CD4-positive, alpha-beta T cell treated with Interleukin-15 for 4 hours (primary cell): ENCODE results near the gene ALKBH4.
"Not testable (repeated sequence)": the region's sequence is repeated elsewhere in the genome, so short reads cannot be mapped to it uniquely, and the experiment has no call there.

Experiments used
- DNase-seq: peaks from one replicate; pipeline ENCODE4 v3.0.0-alpha.2; 2020; ENCODE audit warnings: low spot score

Gene ALKBH4

DNA sequence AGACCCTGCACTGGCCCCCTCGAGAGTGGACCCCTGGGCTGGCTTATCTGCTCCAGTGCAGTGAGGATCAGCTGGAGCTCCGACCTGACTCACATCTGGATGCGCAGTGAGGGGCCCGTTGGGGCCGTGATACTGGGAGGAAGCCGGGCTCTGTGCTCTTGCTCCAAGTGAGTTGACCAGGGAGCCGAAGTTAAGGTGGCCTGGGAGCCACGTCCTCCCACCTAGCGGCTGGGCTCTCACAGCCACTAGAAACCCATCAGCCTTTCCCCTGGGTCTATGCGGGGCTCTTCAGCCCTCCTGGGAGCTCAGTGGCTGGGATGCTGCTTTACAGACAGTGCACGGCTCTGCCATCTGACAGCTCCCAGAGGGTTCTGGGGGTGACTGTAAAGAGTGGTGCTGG lies 9.1 kb downstream of the ALKBH4 start:
- no peak for DNase-seq

DNA sequence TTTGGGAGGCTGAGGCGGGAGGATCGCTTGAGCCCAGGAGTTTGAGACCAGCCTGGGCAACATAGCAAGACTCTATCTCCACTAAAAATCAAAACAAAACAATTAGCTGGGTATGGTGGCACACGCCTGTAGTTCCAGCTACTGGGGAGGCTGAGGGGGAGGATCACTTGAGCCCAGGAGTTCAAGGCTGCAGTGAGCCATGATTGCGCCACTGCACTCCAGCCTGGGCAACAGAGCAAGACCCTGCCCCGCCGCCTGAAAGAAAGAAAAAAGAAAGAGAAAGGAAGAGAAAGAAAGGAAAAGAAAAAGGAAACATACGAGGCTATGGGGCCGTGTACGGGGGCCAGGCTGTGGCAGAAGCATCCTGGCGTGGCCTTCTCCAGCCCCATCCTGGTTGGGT lies 9.7 kb downstream of the ALKBH4 start:
- DNase-seq, result not testable (repeated sequence)

DNA sequence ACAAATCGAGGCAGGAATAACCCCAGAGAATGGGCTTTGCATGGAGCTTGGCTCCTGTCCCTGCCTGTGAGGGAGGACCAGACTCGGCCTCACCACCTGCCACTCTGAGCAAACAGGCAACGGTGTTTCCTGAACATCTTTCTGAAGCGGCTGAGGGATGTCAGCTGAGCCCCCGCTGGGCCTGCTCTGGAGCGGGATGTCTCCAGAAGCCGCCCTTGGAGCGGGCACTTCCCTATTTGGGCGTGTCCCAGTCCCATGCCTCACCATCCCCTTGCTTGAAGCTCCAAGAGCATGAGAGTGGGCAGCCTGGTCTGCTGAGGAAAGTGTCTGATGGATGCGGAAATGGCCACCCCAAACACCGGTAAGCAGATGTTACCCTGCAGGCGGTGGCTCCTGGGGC lies 10.2 kb downstream of the ALKBH4 start:
- DNase-seq, result no peak

DNA sequence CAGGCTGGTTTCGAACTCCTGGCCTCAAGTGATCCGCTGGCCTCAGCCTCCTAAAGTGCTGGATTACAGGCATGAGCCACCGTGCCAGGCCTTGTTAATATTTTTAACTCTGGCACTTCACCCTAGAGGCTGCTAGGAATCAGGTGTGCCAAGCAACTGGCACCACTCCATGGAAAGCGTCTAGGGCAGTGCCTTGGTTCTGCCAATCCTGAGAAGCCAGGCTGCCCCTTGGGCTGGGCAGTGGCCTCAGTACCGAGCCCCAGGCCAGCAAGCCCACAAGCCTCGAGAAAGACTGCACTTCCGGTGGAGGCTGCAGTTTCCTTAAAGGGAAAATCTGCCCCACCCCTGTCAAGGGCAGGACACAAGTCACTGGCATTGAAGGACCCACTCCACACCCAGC lies 11.3 kb downstream of the ALKBH4 start:
- no peak for DNase-seq

DNA sequence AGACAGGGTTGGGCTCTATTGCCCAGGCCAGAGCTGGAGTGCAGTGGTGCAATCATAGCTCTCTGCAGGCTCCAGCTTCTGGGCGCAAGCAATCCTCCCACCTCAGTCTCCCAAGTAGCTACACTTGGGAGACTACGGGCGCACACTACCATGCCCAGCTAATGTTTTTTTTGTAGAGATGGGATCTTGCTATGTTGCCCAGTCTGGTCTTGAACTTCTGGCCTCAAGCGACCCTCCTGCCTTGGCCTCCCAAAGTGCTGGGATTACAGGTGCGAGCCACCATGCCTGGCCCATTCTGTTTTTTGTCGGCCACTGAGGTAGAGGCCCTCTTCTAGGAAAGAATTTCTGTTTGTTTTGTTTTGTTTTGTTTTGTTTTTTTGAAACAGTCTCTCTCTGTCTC lies 12.2 kb downstream of the ALKBH4 start:
- no peak for DNase-seq

DNA sequence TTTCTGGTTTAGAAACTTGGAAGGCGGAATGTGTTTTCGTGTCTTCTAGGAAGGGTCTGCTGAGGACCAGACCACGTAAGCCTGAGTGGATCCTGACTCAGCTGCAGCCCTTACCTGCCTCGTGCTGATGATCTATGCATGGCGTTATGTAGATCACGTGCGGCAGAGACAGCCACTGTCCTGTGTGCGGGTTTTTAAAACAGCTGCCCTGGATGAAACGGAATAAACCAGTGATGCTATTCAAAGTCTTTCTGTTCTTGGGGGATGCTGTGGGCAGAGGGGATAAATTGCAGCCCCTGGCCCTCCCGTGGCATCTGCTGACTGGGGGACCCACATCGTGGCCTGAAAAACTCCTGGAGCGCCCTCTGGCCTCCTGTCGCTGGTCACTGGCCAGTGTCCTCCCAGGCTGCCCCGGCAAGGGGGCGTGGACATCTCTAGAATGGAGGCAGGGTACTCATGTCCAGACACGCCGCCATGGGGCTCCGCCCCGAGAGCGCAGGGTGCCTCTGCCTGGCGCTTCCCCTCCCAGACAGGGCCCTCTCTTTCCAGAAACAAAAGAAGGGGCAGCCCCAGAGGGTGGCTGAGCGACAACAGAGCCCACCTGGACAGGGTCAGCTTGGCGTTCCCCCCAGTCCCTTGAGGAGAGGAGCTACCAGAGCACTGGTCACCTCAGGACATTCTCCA lies 13.2 kb downstream of the ALKBH4 start:
- DNase-seq, result no peak

DNA sequence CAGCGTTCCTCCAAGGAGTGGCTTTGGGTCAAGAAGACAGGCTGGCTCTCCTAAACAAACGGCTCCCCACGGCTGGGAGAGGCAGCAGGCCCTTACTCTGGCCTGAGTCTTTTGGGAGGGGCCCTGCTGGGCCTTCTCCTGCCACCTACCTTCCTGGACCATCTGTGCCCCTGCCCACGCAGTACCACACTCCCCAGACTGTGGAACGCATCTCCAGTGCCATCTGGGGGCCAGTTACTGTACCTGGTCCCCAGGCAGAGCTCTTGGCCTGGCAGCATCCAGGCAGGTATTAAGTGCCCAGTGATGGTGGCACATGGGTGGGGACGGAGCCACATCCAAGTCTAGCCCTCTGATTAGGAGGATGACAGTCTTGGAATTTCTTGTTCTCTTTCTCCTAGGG lies 14.4 kb downstream of the ALKBH4 start:
- peak; percentile 53 for DNase-seq

DNA sequence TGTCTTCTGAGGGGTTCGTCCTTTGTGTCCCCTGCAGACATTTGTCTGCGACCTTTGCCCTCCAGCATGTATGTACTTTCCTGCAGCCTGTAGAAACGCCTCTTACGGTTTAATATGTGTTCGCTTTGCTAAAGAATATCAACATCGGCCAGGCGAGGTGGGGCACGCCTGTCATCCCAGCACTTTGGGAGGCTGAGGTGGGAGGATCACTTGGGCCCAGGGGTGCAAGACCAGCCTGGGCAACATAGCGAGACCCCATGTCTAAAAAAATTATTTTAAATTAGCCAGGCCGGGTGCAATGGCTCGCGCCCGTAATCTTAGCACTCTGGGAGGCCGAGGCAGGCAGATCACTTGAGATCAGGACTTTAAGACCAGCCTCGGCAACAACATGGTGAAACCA lies 15.5 kb downstream of the ALKBH4 start:
- DNase-seq, result no peak

DNA sequence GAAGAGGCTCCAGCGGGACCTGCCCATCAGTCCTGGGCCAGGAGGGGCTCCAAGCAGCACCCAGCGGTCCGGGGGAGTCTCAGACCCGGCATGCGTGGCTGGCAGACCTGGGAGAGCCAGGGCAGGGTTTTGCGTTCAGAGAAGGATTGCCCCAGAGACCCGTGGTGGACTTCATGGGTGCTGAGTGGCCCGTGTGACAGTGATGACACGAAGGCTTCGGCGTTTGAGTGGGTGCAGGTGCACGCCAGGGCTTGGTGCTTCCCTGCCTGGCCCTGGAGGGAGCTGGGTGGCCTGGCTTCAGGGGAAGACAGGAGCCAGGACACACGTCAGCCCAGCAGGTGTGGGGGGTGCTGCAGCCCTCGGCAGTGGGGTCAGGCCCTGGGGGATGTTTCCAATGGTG lies 17.4 kb downstream of the ALKBH4 start:
- DNase-seq, result no peak

DNA sequence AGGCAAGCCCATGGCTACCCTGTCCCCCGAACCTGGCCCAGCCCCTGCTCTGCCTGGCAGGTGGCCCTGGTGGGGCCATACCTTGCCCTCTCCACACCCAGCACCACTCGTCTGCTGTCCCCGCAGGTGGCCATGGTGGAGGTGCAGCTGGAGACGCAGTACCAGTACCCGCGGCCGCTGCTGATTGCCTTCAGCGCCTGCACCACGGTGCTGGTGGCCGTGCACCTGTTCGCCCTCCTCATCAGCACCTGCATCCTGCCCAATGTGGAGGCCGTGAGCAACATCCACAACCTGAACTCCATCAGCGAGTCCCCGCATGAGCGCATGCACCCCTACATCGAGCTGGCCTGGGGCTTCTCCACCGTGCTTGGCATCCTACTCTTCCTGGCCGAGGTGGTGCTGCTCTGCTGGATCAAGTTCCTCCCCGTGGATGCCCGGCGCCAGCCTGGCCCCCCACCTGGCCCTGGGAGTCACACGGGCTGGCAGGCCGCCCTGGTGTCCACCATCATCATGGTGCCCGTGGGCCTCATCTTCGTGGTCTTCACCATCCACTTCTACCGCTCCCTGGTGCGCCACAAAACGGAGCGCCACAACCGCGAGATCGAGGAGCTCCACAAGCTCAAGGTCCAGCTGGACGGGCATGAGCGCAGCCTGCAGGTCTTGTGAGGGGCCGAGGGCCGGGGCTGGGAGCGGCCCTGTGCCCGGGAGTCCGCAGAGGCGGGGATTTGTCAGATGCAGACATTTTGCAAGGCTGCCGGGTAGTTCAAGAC lies 18.1 kb downstream of the ALKBH4 start:
- DNase-seq, result no peak

DNA sequence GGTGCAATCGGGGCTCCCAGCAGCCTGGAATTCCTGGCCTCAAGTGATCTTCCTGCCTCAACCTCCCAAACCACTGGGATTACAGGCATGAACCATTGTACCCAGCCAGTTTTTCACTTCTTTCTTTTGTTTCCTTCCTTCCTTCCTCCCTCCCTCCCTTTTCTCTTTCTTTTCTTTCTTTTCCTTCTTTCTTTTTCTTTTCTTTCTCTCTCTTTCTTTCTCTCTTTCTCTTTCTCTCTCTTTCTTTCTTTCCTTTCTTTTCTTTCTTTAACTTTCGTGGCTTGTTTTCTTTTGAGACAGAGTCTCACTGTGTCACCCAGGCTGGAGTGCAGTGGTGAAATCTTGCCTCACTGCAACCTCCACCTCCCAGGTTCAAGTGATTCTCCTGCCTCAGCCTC lies 19.0 kb downstream of the ALKBH4 start:
- no peak for DNase-seq

DNA sequence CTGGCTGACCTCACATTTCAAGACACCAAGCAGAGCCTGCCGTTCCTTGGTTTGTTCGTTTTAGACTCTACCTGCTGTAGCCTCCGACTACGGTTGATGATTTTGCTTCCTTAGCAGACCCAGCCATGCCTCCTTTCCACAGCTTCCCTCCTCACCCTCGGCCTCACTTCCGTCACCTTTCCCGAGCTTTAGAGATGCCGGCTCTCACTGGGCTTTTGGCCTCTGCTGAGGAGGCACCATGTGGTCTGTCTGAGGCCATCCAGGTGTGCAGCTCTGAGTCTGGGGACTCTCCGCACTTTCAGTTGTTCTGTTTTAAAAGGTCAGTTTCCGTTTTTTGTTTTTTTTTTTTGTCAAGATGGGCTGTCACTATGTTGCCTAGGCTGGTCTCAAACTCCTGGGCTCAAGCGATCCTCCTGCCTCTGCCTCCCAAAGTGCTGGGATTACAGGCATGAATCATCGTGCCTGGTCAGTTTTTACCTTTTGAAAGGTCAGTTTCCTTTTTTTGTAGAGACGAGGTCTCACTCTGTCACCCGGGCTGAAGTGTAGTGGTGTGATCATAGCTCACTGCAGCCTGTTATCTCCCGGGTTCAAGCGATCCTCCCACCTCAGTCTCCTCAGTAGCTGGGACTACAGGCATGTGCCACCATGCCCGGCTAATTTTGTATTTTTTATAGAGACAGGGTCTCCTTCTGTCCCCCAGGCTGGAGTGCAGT lies 19.5 kb downstream of the ALKBH4 start:
- no peak for DNase-seq

DNA sequence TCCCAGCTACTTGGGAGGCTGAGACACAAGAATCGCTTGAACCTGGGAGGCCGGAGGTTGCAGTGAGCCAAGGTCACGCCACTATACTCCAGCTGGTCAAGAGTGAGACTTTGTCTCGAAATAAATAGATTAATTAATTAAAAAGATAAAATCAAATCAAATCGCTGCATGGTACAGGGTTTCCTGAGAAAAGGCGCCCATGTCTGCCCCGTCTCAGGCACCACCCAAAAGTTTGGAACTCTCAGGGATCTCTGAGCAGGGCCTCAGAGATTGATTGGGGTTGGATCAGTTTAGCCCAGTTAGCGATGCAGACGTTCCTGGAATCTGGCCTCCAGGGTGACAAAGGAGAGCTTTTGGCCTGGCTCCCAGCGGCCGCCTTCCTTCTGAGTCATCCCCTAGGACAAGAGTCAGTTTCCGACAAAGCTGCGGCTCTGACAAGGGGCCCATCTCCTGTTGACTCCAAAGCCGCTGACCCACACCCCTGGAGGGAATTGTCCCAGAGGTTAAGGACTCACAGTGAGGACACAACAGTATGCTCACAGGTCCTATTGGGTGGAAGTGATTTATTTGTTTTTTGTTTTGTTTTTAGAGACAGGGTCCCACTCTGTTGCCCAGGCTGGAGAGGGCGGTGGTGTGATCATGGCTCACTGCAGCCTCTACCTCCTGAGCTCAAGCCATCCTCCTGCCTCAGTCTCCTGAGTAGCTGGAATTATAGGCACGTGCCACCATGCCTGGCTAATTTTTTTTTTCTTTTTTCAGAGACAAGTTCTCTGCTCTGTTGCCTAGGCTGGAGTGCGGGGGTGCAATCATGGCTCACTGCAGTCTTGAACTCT lies 24.5 kb downstream of the ALKBH4 start:
- no peak for DNase-seq

DNA sequence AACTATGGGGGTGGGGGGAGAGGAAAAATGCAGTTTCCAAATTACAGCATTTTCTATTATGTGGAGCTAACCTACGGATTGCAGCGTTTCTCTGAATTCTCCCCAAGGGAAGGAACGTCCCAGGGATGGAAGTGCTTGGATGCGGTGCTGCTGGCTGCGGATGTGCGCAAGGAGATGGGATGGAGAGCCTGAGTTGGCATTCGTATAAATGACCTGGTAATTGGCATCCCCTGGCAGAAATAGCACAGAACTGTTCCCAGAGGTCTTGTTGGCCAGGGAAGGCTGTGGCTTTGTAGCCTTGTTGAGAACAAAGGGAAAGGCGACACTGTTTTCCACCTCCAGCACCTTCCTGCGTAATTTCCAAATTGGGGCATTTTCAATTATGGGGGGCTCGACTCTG lies 28.5 kb downstream of the ALKBH4 start:
- no peak for DNase-seq

DNA sequence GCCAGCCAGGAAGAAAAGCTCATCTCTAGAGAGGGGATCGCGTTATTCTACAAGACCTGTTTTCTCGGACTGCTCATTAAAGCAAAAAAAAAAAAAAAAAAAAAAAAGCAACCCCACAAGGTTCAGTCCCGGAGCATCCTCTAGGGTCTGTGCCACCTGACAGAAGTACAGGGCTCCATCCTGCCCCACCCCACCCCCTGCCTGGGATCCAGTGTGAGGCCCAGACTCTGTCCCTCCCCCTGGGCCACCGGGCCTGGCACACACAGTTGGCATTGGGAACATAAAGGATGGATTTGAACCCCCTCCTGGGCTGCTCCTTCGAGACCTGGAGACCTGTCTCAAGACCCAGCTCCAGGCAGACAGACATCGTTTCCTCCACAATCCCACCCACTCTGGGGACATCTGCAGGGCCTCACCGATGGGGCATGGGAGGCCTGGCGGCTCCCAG lies 30.6 kb downstream of the ALKBH4 start:
- peak; percentile 18 for DNase-seq

DNA sequence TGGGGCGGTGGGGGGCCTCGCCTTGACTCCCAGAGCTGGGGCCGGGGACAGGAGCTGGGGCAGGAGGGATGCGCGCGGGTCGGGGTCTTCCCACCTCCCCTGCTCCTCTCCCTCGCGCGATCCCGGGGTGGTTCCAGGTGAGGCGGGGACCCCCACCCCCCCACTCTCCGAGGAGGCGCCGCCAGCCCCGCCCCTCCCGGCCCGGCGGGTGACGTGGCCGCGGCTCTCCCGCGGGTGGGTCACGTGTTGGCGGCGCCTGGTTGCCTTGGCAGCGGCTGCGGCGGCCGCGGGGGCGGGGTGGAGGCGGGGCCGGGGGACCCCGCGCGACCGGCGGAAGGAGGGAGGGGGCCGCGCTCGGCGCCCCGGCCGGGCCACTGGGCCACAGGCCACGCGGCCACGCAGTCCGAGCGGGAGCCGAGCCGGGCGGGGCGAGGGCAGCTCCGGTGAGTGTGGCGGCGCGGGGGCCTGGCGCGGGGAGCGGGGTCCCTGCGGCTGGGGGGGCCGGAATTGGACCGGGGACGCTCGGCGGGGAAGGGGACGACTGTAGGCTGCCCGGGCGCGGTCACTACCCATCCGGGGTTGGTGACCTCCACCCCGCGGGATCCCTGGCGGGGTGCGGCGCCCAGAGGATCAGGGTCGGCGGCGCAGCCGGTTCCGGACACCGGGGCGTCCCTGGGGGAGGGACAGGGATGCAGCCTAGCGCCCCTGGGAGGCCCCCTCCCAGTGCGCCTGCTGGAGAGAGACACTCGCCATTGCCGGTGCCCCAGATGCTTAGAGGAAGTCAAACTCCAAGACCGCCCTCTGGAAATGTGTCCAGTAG lies 31.2 kb downstream of the ALKBH4 start, which contains the start of gene ORAI2:
TSS of gene ORAI2 (plus strand) at position 357 of the 820 bp plus-strand sequence. CDS start 5,382 bp downstream, outside the sequence.
- DNase-seq, result peak; percentile 89

DNA sequence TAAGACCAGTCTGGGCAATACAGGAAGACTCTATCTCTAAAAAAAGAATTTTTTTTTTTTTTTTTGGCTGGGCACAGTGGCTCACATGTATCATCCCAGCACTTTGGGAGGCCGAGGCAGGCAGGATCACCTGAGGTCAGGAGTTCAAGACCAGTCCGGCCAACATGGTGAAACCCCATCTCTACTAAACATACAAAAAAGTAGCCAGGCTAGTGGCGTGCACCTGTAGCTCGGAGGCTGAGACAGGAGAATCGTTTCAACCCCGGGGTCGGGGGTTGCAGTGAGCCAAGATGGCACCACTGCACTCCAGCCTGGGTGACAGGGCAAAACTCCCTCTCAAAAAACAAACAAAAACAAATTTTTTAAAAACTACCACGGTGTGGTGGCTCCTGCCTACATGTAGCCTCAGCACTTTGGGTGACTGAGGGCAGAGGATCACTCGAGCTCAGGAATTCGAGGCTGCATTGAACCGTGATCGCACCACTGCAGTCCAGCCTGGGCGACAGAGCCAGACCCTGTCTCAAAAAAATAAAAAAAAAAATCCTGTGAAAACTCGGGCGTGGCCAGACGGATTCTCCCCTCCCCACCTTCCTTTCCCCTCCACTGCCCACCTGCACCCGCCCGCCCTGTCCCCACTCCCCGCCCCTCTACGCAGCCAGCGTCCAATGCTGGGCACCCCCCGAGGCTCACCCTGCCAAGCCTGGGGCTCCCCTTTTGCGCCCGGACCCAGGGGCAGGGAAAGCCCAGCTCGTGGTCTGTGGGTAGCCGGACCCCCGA lies 32.0 kb downstream of the ALKBH4 start:
- DNase-seq, result peak; percentile 6

DNA sequence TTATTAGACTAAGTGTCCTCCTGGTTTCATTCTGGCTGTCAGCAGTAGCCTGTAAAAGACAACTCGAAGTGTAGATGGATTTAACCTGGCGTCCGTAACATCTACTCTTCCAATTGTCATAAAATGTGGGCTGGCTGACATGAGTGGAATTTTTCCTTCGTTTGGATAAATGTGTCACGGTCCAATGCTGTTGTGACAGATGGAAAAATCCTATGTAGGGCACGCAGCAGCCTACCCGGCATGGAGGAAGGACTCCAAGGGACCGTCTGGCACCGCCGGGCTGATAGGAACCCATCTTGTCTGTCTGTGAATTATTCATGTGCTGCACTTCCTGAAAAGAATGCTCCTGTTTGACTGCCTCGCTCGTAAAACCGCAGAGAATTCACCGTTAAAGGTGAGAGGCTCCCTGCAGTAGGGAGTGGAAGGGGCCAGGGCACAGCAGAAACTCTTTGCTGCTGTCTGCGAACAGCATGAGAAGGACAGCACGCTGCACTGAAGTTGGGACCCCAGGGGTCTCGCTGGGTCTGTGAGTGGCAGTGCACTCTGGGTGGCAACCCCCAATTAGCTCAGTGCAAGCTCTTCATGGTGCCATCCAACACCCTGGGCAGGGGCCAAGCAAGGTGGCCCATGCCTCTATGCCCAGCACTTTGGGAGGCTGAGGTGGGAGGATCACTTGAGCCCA lies 32.9 kb downstream of the ALKBH4 start:
- DNase-seq, result peak; percentile 77

DNA sequence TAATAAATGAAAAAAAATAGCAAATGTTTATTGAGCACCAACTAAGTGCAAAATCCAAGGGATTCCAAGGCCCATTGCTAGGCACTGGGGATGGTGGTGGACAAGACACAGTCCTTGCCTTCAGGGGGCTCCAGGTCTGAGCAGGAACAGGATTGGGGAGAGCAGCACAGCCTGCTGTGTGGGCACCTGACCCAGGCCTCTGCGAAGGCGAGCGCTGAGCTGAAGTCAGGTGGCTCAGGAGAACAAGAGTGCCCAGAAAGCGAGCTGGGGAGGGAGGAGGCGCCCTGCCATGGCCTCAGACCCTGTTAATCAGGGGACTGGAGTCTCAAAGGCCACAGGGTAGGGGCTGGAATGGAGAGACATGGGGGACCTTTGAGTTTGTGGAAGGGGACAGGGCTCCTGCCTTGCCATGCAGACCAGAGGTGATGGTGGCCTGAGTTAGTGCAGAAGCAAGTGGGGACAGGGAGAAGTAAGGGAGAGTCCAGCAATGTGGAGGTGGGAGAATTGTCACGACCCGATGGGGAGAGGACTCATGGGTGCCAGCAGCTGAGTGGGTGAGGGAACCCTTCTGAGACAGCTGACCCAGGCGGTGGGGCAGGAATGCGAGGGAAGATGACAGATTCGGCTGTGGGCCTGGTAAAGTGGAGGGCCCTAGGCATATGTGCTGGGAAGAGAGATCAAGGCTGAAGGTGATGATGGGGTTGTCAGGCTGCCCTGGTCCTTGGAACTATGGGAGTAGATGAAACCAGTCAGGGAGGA lies 35.3 kb downstream of the ALKBH4 start:
- no peak for DNase-seq
